CD4-positive, alpha-beta T cell treated with Interferon gamma for 1 hour (primary cell): ENCODE results near the gene TRIM34.
"Not testable (repeated sequence)": the region's sequence is repeated elsewhere in the genome, so short reads cannot be mapped to it uniquely, and the experiment has no call there.

Experiments used
- DNase-seq: peaks from one replicate; pipeline ENCODE4 v3.0.0-alpha.2; 2020

Gene TRIM34

DNA sequence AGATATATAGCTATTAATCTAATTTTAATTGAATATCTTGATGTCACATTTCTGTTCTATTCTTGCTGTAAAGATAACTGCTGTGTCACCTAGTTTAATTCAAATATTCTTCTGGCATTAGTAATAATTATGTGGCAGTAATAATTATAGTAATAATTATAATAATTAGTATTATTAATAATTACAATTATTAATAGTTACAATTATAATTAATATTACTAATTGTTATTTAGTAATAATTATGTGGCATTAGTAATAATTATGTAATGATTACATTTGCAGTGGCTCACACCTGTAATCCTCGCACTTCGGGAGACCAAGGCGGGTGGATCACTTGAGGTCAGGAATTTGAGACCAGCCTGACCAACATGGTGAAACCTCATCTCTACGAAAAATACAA is 61.6 kb downstream of the TRIM34 start:
- DNase-seq: no peak

GRCh38 chr11:5688482-5688881 is 63.7 kb downstream of the TRIM34 start:
- no peak for DNase-seq

- peak; percentile 75 for DNase-seq
These were observed 64.8 kb downstream of the TRIM34 start, which contains the start of gene TRIM22 for GRCh38 chr11:5689551-5689983. Gene TRIM22, plus strand, starts transcription at chr11:5689790. Its CDS starts 6,443 bp downstream, at chr11:5696233.

GRCh38 chr11:5690216-5690615 is 65.4 kb downstream of the TRIM34 start:
- peak; percentile 11 for DNase-seq

DNA sequence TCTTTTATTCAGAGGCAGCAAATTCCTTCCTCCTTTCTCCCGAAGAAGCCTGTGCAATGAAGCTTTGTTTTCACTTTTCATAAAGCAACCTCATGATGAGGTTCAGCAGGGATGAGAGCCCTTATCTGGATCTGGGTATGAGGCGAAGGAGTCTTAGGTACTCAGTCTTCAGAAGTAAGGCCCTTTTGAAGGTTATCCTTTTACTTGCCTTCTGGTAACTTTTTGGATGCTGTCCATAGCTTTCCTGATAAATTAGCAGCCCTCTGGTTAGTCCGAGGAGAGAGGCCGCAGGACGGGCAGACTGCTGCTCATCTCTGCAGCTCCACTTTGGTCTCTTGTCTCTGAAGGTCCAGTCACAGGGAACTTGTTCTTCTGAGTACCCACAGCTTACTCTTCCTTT is 65.9 kb downstream of the TRIM34 start:
- no peak for DNase-seq

DNA sequence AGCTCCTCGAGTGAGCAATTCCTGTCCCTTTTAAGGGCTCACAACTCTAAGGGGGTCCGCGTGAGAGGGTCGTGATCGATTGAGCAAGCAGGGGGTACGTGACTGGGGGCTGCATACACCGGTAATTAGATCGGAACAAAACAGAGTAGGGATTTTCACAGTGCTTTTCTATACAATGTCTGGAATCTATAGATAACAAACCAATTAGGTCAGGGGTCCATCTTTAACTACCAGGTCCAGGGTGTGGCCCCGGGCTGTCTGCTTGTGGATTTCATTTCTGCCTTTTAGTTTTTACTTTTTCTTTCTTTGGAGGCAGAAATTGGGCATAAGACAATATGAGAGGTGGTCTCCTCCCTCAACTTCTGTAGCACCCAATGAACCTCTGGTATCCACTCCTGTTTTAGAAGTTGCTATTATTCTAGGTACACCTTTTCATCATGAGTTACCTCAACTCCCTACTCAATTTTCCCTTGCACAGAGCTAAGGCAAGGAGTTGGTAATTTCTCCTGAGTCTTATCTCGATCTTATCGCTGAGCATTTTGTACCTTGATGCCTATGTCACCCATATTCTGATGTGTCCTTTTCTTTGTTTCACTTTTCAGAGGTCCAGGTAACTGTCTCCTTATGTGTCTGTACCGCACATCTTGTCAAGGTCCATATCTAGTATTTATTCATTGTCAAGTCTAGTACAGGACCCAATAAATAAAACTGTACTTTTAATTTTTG is 66.6 kb downstream of the TRIM34 start:
- not testable (repeated sequence) for DNase-seq

GRCh38 chr11:5691964-5692361 is 67.2 kb downstream of the TRIM34 start:
- DNase-seq: no peak
